Measurements from ENCODE around the gene SH3TC1.

The SH3TC1 gene

GRCh38 chr4:8237256-8237989 is 38.3 kb downstream of the SH3TC1 start:
- ATAC-seq (replicated peaks; ENCODE audit: extremely low read depth, poor library complexity, severe bottlenecking): no peak
- no peak overlapping the region for H3K27ac Mint-ChIP-seq (ENCODE audit: low read depth)
- H3K4me3 Mint-ChIP-seq: no peak overlapping the region

DNA sequence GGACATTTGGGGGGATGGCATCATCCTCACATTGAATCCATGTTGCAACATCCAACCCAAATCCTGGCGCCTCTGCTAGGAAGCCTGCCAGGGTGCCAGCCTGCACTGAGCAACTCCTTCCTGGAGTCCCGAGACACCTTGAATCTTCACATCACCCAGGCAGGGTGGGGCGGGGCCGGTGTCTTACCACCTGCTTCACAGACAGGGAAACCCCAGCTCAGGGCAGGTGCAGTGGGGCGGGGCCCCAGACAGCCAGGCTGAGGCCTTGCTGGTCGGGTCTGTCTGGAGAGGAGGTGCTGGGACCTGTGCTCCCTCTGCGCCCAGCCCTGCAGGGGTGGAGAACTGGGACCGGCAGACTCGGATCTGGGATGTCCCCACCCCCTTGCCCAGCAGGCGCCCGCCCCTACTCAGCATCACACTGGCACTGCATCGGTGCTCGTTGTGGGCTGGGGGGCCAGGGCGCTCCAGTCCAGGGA is 39.0 kb downstream of the SH3TC1 start:
- Mint-ChIP-seq H3K4me3 (no peak overlapping the region), H3K36me3 (ENCODE audit: insufficient read depth) (peaks cover 6% of the 10 kb centered on the region), H3K4me1 (peaks cover 8% of the 10 kb centered on the region), H3K27me3 (no peaks in the 10 kb centered on the region), H3K27ac (ENCODE audit: low read depth) (no peak overlapping the region), H3K9me3 (no peaks in the 10 kb centered on the region)
- peak; percentile 37 for ATAC-seq (replicated peaks; ENCODE audit: extremely low read depth, poor library complexity, severe bottlenecking)
- no peak for DNase-seq (ENCODE audit: low spot score in 2 of 2)

More at GRCh38 chr4:8237256-8237989, 38.3 kb downstream of the SH3TC1 start:
- Mint-ChIP-seq H3K36me3 (ENCODE audit: insufficient read depth) (peaks cover 9% of the 10 kb centered on the region), H3K27me3 (no peaks in the 10 kb centered on the region), H3K9me3 (no peaks in the 10 kb centered on the region), H3K4me1 (peaks cover 8% of the 10 kb centered on the region)
- no peak for DNase-seq (ENCODE audit: low spot score in 2 of 2)

DNA sequence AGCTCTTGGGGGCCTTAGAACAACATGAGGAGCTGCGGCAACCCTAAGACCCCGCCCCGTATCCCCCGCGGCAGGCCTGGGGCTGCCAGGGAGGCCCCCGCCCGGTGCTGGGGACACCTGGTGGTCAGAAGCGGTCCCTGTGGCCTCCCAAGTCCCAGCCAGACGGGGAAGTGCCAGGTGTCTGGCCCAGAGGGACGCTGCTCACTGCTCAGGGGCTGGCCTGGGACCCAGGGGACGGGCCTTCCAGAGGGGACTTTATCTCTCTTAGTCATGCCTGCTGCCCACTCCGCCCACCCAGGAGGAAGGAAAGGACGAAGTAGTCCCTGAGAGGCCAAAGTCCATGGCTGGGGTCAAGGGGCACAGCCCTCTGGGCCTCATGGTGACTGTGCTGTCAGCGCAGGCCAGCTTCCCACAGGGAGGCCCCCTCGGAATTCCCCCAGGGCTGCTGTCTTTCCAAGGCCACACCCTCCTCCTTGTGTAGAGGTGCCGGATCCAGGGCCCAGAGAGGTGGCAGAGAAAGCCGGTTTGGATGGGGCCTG is 39.5 kb downstream of the SH3TC1 start:
- H3K27ac Mint-ChIP-seq (ENCODE audit: low read depth): no peak overlapping the region

GRCh38 chr4:8239226-8239625 is 40.1 kb downstream of the SH3TC1 start:
- Mint-ChIP-seq H3K4me1 (peaks cover 8% of the 10 kb centered on the region), H3K4me3 (no peak overlapping the region), H3K36me3 (ENCODE audit: insufficient read depth) (peaks cover 8% of the 10 kb centered on the region), H3K27ac (ENCODE audit: low read depth) (no peak overlapping the region), H3K9me3 (no peaks in the 10 kb centered on the region), H3K27me3 (no peaks in the 10 kb centered on the region)
- ATAC-seq (replicated peaks; ENCODE audit: extremely low read depth, poor library complexity, severe bottlenecking) (no peak), DNase-seq (ENCODE audit: low spot score in 2 of 2) (no peak)

More for the DNA sequence above, 39.5 kb downstream of the SH3TC1 start:
- H3K4me3 Mint-ChIP-seq: no peak overlapping the region
- peaks cover 6% of the 10 kb centered on the region for H3K36me3 Mint-ChIP-seq (ENCODE audit: insufficient read depth)
- peaks cover 8% of the 10 kb centered on the region for H3K4me1 Mint-ChIP-seq
- ATAC-seq (replicated peaks; ENCODE audit: extremely low read depth, poor library complexity, severe bottlenecking) (no peak), DNase-seq (ENCODE audit: low spot score in 2 of 2) (no peak)
- H3K27me3 Mint-ChIP-seq: no peaks in the 10 kb centered on the region
- H3K9me3 Mint-ChIP-seq: no peaks in the 10 kb centered on the region

DNA sequence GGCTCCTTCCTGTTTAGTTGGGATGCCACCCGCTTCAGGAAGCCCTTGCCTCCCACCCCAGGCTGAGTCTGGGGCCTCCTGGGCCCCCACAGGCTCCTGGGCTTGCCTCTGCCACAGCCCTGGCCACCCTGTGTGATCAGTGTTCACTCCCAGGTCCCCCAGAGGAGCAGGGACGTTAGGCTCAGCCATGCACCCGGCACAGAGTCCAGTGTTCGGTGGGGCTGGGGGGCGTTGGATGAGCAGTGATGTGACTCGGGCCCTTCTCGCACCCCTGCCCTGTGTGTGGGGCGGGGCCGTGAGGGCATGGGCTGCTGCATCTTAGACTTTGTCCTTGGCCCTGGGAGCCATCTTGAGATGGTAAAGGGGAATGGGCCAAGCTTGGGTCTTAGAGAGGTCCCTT is 40.6 kb downstream of the SH3TC1 start:
- Mint-ChIP-seq H3K27ac (ENCODE audit: low read depth) (no peak overlapping the region), H3K4me1 (peaks cover 8% of the 10 kb centered on the region), H3K9me3 (no peaks in the 10 kb centered on the region), H3K27me3 (no peaks in the 10 kb centered on the region), H3K36me3 (ENCODE audit: insufficient read depth) (peaks cover 8% of the 10 kb centered on the region), H3K4me3 (no peak overlapping the region)
- DNase-seq (ENCODE audit: low spot score in 2 of 2) (no peak), ATAC-seq (replicated peaks; ENCODE audit: extremely low read depth, poor library complexity, severe bottlenecking) (no peak)

GRCh38 chr4:8240211-8241041 is 41.3 kb downstream of the SH3TC1 start:
- Mint-ChIP-seq H3K4me3 (no peak overlapping the region), H3K27ac (ENCODE audit: low read depth) (no peak overlapping the region), H3K27me3 (no peaks in the 10 kb centered on the region), H3K9me3 (no peaks in the 10 kb centered on the region), H3K36me3 (ENCODE audit: insufficient read depth) (peaks cover 8% of the 10 kb centered on the region), H3K4me1 (peaks cover 8% of the 10 kb centered on the region)
- ATAC-seq (replicated peaks; ENCODE audit: extremely low read depth, poor library complexity, severe bottlenecking) (no peak), DNase-seq (ENCODE audit: low spot score in 2 of 2) (no peak)

GRCh38 chr4:8241211-8241779 is 42.2 kb downstream of the SH3TC1 start:
- Mint-ChIP-seq H3K27me3 (no peaks in the 10 kb centered on the region), H3K4me3 (peak overlapping the region; percentile 34), H3K27ac (ENCODE audit: low read depth) (peak overlapping the region; percentile 55), H3K9me3 (no peaks in the 10 kb centered on the region), H3K36me3 (ENCODE audit: insufficient read depth) (peaks cover 8% of the 10 kb centered on the region), H3K4me1 (peaks cover 8% of the 10 kb centered on the region)
- no peak for ATAC-seq (replicated peaks; ENCODE audit: extremely low read depth, poor library complexity, severe bottlenecking)
- no peak for DNase-seq (ENCODE audit: low spot score in 2 of 2)

GRCh38 chr4:8241895-8242696 is 43.0 kb downstream of the SH3TC1 start:
- peaks cover 8% of the 10 kb centered on the region for H3K36me3 Mint-ChIP-seq (ENCODE audit: insufficient read depth)
- peak overlapping the region; percentile 34 for H3K4me3 Mint-ChIP-seq
- H3K9me3 Mint-ChIP-seq: no peaks in the 10 kb centered on the region
- DNase-seq (ENCODE audit: low spot score in 2 of 2): peak; percentile 76 to 82
- peaks cover 8% of the 10 kb centered on the region for H3K4me1 Mint-ChIP-seq
- ATAC-seq (replicated peaks; ENCODE audit: extremely low read depth, poor library complexity, severe bottlenecking): peak; percentile 80
- peak overlapping the region; percentile 55 for H3K27ac Mint-ChIP-seq (ENCODE audit: low read depth)
- no peaks in the 10 kb centered on the region for H3K27me3 Mint-ChIP-seq

DNA sequence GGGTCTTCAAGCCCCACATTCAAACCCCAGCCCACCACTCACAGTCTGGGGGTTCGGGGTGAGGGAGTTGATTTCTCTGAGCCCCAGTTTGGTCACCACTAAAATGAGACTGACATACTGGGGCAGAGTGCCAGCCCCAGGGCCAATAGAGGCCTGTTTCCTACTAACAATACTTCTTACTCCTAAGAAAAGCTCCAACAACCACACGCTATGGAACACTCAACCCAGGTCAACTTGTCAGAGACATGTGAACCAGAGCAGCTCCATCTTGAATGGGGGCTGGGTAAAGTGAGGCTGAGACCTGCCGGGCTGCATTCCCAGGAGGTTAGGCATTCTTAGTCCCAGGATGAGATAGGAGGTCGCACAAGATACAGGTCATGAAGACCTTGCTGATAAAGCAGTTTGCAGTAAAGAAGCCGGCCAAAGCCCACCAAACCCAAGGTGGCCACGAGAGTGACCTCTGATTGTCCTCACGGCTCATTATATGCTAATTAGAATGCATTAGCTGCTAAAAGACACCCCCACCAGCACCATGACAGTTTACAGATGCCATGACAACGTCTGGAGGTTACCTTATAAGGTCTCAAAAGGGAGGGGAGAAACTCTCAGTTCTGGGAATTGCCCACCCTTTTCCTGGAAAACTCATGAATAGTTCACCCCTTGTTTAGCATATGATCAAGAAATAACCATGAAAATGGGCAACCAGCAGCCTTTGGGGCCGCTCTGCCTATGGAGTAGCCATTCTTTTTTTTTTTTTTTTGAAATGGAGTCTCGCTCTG is 43.9 kb downstream of the SH3TC1 start:
- H3K4me1 Mint-ChIP-seq: peaks cover 8% of the 10 kb centered on the region
- ATAC-seq (replicated peaks; ENCODE audit: extremely low read depth, poor library complexity, severe bottlenecking): no peak
- H3K36me3 Mint-ChIP-seq (ENCODE audit: insufficient read depth): peaks cover 5% of the 10 kb centered on the region
- H3K27me3 Mint-ChIP-seq: no peaks in the 10 kb centered on the region
- no peak overlapping the region for H3K4me3 Mint-ChIP-seq
- H3K9me3 Mint-ChIP-seq: no peaks in the 10 kb centered on the region
- no peak for DNase-seq (ENCODE audit: low spot score in 2 of 2)
- H3K27ac Mint-ChIP-seq (ENCODE audit: low read depth): no peak overlapping the region

GRCh38 chr4:8244001-8244757 is 45.1 kb downstream of the SH3TC1 start:
- ATAC-seq (replicated peaks; ENCODE audit: extremely low read depth, poor library complexity, severe bottlenecking): no peak
- peaks cover 8% of the 10 kb centered on the region for H3K4me1 Mint-ChIP-seq
- DNase-seq (ENCODE audit: low spot score in 2 of 2): no peak
- no peaks in the 10 kb centered on the region for H3K27me3 Mint-ChIP-seq
- peaks cover 1% of the 10 kb centered on the region for H3K36me3 Mint-ChIP-seq (ENCODE audit: insufficient read depth)
- no peak overlapping the region for H3K27ac Mint-ChIP-seq (ENCODE audit: low read depth)
- H3K4me3 Mint-ChIP-seq: no peak overlapping the region
- no peaks in the 10 kb centered on the region for H3K9me3 Mint-ChIP-seq

- Mint-ChIP-seq H3K9me3 (no peaks in the 10 kb centered on the region), H3K27me3 (no peaks in the 10 kb centered on the region), H3K4me1 (peaks cover 8% of the 10 kb centered on the region), H3K27ac (ENCODE audit: low read depth) (no peak overlapping the region), H3K4me3 (no peak overlapping the region), H3K36me3 (ENCODE audit: insufficient read depth) (peaks cover 1% of the 10 kb centered on the region)
- ATAC-seq (replicated peaks; ENCODE audit: extremely low read depth, poor library complexity, severe bottlenecking) (no peak), DNase-seq (ENCODE audit: low spot score in 2 of 2) (no peak)
Measured at GRCh38 chr4:8244931-8245460, 45.9 kb downstream of the SH3TC1 start.
